HG03354 (cell line): Measurements from ENCODE around the gene RNF114.

Experiments
- ATAC-seq: cut with Tn5 transposase; IDR thresholded peaks from one replicate; pipeline ENCODE4 v1.9.1; 2021; ENCODE audit warnings: mild to moderate bottlenecking; ENCODE audit not compliant: unreplicated experiment, poor library complexity, severe bottlenecking

The RNF114 gene

GRCh38 chr20:49919009-49919408, 17.2 kb upstream of the RNF114 start:
- ATAC-seq = no peak

GRCh38 chr20:49919461-49919860, 16.7 kb upstream of the RNF114 start:
- no peak for ATAC-seq

GRCh38 chr20:49924247-49924646, 11.9 kb upstream of the RNF114 start:
- ATAC-seq = no peak

- no peak for ATAC-seq
These were observed 10.2 kb upstream of the RNF114 start for GRCh38 chr20:49925901-49926454.

GRCh38 chr20:49928411-49929141, 7.6 kb upstream of the RNF114 start:
- ATAC-seq = peak; percentile 41

GRCh38 chr20:49929142-49929494, 7.1 kb upstream of the RNF114 start:
- ATAC-seq = no peak

DNA sequence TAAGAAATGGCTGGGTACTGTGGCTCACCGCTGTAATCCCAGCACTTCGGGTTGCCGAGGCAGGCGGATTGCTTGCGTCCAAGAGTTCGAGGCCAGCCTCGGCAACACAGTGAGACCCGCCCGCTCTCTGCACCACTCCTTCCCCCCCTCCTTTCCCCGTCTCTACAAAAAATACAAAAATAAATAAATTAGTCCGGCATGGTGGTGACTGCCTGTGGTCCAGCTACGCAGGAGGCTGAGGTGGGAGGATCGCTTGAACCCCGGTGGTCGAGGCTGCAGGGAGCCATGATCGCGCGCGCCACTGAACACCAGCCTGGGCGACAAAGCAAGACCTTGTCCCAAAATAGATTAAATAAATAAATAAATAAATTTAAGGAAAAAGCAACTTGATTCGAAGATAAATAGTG, 448 bp upstream of the RNF114 start:
- ATAC-seq = no peak

DNA sequence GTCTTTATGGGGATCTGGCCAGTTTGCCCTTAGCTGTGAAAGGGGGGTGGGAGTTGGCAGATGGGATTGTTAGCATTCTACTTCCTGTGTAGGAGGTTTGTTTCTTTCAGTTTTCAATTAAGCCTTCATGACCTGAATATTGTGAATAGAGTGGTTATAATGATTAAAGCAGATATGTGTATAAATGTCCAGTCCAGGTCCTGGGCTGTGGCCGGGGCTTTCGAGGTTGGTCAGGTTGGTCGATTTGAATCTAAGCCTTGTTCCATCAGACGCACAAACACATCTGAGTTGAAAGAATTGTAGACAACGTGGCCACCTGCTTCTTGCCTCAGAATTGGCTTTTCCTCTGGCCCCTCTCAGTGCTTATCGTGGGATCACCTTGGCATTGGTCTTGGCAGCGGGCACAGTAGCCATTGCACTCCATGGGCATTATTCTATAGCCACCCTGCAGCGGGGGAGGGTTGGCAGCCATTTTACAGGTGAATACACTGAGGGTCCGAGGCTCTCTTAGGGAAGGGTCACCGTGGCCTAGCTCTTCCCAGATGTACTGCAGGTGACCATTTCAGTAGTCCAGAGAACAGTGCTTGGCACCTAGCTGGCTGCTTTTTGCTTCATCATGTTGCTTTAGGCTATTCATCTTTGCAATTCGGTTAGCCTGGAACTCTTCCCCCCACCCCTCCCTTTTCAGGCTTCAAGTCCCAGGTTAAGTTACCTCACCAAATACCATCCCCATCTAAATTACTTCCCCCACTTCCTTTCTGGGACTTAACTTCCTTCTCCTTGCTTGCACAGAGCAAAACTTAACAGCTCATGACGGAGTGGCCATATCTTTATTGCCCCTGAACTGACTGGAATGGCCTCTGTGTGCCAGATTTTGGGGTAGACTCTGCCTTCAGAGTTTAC, 1.1 kb downstream of the RNF114 start:
- peak; percentile 14 for ATAC-seq

GRCh38 chr20:49938173-49939163, 2.3 kb downstream of the RNF114 start:
- ATAC-seq = no peak

GRCh38 chr20:49941456-49941855, 5.3 kb downstream of the RNF114 start:
- ATAC-seq = no peak

- ATAC-seq = no peak
These were observed 6.1 kb downstream of the RNF114 start for GRCh38 chr20:49942303-49942702.

- ATAC-seq = no peak
These were observed 6.7 kb downstream of the RNF114 start for GRCh38 chr20:49942942-49943341.

- ATAC-seq = no peak
These were observed 9.1 kb downstream of the RNF114 start for GRCh38 chr20:49945306-49945700.

GRCh38 chr20:49945701-49946477, 9.7 kb downstream of the RNF114 start:
- no peak for ATAC-seq

- no peak for ATAC-seq
These were observed 12.0 kb downstream of the RNF114 start for GRCh38 chr20:49948178-49948577.

DNA sequence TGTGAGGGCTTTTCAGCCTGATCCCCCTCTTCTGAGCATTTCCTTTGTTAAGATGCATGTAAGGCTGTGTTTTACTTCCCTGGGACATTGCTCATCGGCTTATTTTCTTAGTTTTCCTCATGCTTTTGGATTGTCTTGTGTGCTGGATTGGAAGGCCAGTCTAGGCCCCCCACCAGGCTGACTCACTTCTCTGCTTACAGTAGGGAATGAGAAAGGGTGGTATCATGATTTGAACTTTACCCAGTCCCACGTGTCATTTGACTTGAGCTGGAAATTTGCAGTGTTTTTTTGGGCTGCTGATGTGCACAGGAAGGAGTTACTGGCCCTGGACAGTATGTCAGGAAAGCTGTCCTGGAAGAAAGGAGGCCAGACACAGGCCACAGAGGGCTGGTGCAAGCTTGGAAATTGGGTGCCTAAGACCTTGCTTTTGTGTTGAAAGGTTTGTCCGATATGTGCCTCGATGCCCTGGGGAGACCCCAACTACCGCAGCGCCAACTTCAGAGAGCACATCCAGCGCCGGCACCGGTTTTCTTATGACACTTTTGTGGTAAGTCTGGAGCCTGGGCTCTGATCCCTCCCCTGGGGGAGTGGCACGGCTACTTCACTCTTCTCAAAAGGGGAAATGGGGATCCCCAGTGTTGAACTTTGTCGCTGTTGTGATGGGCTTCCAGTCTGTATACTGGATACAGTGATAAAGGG, 12.8 kb downstream of the RNF114 start:
- no peak for ATAC-seq

GRCh38 chr20:49951151-49951550, 15.0 kb downstream of the RNF114 start:
- ATAC-seq = no peak

DNA sequence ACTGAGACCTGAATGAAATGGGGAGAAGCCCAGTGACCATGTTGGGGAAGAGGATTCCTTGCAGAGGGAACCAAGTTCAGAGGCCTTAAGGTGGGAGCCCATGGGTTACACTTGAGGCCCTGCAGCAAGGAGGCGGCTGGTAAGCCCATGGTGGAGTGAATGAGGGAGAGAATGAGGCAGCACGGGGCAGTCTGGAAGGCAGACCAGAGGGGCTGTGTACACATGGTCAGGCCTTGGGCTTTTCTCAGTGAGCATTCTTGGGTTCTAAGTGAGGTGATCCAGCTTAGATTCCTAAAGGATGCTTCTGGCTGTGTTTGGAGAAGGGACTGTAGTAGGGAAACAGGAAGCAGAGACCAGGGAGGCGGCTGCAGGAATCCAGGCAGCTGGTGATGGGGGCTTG, 19.0 kb downstream of the RNF114 start:
- no peak for ATAC-seq
